ENCODE data around the gene PILRA.
"Not testable (repeated sequence)": the region's sequence is repeated elsewhere in the genome, so short reads cannot be mapped to it uniquely, and the experiment has no call there.

Gene PILRA

GRCh38 chr7:100358027-100358856 is 15.0 kb upstream of the PILRA start, which contains the start of gene PILRB:
Gene PILRB (plus strand): TSS chr7:100358117. CDS start chr7:100358303, 186 bp downstream.
- no peak for DNase-seq (ENCODE audit: low spot score)

DNA sequence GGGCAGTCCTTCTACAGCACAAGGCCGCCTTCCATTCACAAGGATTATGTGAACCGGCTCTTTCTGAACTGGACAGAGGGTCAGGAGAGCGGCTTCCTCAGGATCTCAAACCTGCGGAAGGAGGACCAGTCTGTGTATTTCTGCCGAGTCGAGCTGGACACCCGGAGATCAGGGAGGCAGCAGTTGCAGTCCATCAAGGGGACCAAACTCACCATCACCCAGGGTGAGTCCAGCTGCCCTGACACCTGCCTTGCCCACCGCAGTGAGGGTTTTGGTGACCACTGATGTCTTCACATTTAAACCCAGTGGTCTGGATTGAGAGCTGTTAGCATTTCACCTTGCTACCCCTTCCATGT is 14.5 kb upstream of the PILRA start:
- DNase-seq (ENCODE audit: low spot score): no peak

- no peak for DNase-seq (ENCODE audit: low spot score)
Measured at GRCh38 chr7:100360135-100360854, 13.0 kb upstream of the PILRA start.

- DNase-seq (ENCODE audit: low spot score): no peak
Measured at GRCh38 chr7:100363098-100363497, 10.2 kb upstream of the PILRA start.

DNA sequence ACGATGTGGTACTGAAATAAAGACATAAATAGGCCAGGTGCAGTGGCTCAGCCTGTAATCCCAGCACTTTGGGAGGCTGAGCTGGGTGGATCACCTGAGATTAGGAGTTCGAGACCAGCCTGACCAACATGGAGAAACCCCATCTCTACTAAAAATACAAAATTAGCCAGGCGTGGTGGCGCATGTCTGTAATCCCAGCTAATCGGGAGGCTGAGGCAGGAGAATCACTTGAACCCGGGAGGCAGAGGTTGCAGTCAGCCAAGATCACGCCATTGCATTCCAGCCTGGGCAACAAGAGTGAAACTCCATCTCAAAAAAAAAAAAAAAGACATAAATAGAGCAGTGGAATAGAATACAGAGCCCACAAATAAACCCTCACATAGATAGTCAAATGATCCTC is 9.5 kb upstream of the PILRA start:
- DNase-seq (ENCODE audit: low spot score): not testable (repeated sequence)

DNA sequence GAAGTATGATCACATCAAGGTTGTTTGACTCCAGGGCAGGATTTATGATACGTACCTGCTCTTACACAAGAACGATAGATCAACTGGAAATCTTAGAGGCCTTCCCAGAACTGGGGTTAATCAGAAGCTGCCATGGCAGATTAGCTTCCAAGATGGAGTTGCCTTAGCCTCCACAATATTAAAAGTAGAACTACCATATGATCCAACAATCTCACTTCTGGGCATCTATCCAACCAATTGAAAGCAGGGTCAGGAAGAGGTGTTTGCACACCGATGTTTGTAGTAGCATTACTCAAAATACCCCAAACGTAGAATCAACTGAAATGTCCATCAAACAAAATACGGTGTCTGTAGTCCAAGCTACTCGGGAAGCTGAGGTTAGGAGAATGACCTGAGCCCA is 8.8 kb upstream of the PILRA start:
- no peak for DNase-seq (ENCODE audit: low spot score)

DNA sequence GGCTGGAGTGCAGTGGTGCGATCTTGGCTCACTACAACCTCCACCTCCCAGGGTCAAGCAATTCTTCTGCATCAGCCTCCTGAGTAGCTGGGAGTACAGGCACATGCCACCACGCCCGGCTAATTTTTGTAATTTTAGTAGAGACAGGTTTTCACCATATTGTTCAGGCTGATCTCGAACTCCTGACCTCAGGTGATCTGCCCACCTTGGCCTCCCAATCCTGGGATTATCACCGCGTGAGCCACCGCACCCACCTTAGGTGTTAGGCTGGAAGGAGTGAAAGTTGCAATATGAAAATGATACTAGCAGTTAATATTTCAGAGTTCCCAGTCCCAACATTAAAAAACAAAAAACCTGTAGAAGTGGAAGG is 7.3 kb upstream of the PILRA start:
- DNase-seq (ENCODE audit: low spot score): not testable (repeated sequence)

DNA sequence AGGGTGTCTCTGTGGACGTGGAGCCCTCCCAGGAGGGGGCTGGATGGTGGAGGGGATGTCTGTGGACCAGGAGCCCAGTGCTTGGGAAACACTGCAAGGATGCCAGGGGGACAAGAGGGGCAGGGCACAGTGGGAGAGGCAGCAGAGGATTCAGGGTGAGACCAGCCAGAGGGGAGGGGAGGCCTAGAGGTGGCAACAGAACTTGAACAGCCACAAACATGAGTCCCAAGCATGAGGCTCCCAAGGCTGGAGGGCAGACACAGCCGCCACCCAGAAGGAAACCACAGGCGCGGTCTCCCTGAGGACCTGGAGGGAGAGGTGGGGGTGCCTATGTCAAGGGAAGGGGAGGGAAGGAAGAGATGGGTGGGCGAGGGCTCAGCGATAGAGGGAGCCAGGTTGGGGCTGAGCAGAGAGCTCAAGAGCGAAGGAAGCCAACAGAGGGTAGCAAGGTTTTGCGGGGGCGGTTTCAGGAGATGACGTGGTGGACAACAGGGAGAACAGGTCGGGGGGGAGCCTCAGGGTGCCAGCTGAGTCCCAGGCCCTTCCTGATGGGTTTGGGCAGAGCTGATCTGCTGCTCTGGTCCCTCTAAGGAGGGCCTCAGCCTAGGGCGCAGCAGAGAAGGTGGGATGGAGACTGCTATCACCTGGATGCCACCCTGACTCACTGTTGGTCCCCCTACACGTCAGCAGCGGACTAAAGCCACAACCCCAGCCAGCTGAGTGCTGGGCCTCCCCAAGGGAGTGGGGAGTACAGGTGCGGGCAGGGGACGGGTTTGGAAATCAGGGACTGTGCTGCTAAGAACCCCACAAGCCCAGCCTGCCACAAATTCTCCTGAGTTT is 6.7 kb upstream of the PILRA start:
- no peak for DNase-seq (ENCODE audit: low spot score)

GRCh38 chr7:100367251-100367620 is 6.1 kb upstream of the PILRA start:
- DNase-seq (ENCODE audit: low spot score): no peak

GRCh38 chr7:100367676-100368613 is 5.3 kb upstream of the PILRA start:
- no peak for DNase-seq (ENCODE audit: low spot score)

GRCh38 chr7:100369105-100369504 is 4.2 kb upstream of the PILRA start:
- no peak for DNase-seq (ENCODE audit: low spot score)

- DNase-seq (ENCODE audit: low spot score): no peak
Measured at GRCh38 chr7:100370303-100370702, 3.0 kb upstream of the PILRA start.

DNA sequence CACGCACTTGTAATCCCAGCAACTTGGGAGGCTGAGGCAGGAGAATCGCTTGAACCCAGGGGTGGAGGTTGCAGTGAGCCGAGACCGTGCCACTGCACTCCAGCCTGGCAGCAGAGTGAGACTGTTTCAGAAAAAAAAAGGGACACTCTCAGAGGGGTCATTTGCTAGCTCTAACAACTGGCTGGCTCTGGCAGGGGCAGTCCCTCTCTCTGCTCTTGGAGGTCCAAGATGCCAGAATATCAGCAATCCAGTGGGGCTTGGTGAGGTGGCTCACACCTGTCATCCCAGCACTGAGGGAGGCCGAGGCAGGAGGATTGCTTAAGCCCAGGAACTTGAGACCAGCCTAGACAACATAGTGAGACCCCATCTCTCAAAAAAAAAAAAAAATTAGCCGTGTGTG is 2.5 kb upstream of the PILRA start:
- no peak for DNase-seq (ENCODE audit: low spot score)

GRCh38 chr7:100371561-100372171 is 1.6 kb upstream of the PILRA start:
- DNase-seq (ENCODE audit: low spot score): no peak

DNA sequence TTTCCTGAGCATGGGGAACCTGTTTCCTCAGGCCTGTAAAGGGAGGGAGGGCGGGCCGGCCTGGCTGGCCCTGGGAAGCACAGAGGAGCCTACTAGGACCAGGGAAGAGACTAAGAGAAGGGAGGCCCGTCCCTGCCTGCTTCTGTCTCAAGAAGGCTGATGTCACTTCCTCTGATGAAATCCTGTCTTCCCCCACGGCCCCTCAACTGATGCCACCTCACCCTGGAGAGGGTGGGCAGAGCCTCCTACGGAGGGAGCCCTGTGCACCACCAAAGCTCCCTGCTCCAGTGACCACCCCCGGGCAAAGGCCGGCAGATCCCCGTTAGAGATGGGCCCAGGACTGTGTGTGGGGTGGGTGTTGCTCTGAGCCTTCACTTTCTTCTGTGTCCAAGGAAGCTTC is 1.0 kb upstream of the PILRA start:
- no peak for DNase-seq (ENCODE audit: low spot score)

DNA sequence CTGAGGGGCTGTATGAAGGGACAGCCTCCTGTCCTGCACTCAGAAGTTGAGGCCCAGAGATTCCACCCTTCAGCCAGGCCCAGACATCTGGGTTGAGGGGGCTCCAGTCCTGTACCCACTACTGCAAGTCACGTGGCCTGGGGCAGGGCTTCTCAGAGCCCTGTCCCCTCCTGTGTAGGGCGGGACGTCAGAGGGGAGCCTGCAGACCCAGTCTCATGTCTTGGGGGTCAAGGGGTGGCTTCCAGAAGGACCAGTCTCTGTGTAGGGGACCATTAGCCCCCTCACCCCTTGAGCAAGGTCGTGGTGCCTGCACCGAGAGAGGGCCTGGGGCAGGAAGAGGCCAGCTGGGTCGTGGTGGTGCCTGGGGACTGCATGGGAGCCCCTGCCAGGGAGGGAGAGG is 593 bp upstream of the PILRA start:
- no peak for DNase-seq (ENCODE audit: low spot score)

DNA sequence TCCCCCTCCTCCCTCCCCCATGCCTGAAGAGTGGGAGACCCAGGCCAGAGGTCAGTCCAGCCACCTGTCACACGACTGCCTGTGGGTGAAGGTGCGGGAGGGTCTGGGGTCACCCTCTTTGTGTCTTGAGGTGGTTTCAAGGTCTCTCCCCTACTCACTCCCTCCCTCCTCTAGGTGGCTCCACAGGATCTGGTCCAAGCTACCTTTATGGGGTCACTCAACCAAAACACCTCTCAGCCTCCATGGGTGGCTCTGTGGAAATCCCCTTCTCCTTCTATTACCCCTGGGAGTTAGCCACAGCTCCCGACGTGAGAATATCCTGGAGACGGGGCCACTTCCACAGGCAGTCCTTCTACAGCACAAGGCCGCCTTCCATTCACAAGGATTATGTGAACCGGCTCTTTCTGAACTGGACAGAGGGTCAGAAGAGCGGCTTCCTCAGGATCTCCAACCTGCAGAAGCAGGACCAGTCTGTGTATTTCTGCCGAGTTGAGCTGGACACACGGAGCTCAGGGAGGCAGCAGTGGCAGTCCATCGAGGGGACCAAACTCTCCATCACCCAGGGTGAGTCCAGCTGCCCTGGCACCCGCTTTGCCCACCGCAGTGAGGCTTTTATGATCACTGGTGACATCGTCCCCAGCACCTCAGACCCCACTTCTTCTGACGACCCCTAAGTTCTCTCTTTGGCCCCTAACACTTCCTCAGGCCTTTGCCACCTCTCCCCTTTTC is 747 bp downstream of the PILRA start:
- not testable (repeated sequence) for DNase-seq (ENCODE audit: low spot score)

DNA sequence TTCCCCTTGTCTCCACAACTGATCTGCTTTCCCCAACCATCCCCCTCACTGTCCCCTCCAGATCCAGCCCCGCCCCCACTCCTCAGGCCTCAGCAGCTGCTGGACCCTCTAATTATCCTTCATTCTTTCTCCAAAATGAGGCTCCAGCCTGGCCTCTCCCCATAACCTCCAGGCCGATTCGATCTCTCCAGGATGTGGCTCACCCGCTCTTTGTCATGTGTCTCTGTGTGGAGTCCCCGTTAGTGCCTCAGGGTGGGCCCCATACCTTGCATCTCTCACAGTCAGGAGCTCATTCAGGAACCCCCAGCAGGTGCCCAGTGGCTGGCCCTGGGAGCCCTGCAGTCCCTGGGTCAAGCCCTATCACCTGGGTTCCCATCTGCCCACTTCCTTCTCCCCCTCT is 1.3 kb downstream of the PILRA start:
- DNase-seq (ENCODE audit: low spot score): no peak

- no peak for DNase-seq (ENCODE audit: low spot score)
Measured at GRCh38 chr7:100376066-100376465, 2.8 kb downstream of the PILRA start.

DNA sequence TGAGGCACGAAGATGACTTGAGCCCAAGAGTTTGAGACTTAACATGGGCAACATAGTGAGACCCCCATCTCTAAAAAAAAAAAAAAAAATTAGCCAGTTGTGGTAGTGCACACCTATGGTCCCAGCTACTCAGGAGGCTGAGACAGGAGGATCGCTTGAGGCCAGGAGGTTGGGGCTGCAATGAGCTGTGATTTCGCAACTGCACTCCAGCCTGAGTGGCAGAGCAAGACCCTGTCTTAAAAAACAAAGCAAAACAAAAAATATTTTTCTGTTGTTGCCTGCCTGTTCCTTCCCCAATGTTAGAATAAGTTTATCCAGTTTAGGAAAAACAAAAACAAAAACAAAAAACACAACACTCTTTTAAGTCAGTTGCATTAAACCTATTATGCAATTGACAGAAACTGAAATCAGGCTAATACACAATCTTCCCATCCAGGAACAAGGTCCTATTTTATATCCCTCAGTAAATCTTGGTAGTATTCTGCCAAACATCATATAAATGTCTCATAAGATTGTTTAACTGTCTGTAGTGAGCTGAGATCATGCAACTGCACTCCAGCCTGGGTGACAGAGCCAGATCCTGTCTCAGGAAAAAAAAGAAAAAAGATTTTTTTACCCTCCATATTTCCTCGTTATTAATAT is 4.9 kb downstream of the PILRA start:
- no peak for DNase-seq (ENCODE audit: low spot score)
